Lung (tissue), 12 donors: ENCODE results near the gene CYP27B1. TPM values are rescaled to one million over a fixed set of nuclear protein-coding genes. Genes with fewer than 3 reads are reported as not detected.

Experiments
- ATAC-seq: fragments of 200-7000 bp; cut with Tn5 transposase; one replicate; pipeline ENCODE4 v1.9.1; 2020; ENCODE audit warnings: moderate number of reproducible peaks; ENCODE audit not compliant: insufficient read depth, low FRiP score
- DNase-seq, 3 donors: peaks; one replicate each; pipeline ENCODE4 v3.0.0-alpha.2; 2013 to 2017
- H3K27ac ChIP-seq, 2 donors: one replicate each; pipeline ENCODE4 v1.5.1; 2013; ENCODE audit warnings: mild to moderate bottlenecking in 2 of 2, moderate library complexity in 2 of 2, control low read depth in 1 of 2, inconsistent platforms in 1 of 2, low read depth in 1 of 2, low read length in 1 of 2
- H3K27me3 ChIP-seq, 3 donors: one replicate each; pipeline ENCODE4 v1.5.1; 2013; ENCODE audit warnings: low read length in 2 of 3; ENCODE audit not compliant: control insufficient read depth in 3 of 3, insufficient read depth in 3 of 3
- H3K36me3 ChIP-seq, 4 donors: one replicate each; pipeline ENCODE4 v1.5.1; 2013; ENCODE audit warnings: low read length in 4 of 4, mild to moderate bottlenecking in 1 of 4, moderate library complexity in 1 of 4; ENCODE audit not compliant: control insufficient read depth in 4 of 4, insufficient read depth in 4 of 4
- H3K4me1 ChIP-seq, 5 donors: one replicate each; pipeline ENCODE4 v1.5.1; 2013; ENCODE audit warnings: low read length in 5 of 5, mild to moderate bottlenecking in 2 of 5, moderate library complexity in 1 of 5; ENCODE audit not compliant: control insufficient read depth in 5 of 5, insufficient read depth in 5 of 5
- H3K4me3 ChIP-seq: one replicate; pipeline ENCODE4 v1.5.1; 2013; ENCODE audit warnings: mild to moderate bottlenecking, control low read depth, moderate library complexity
- H3K9ac ChIP-seq, 2 donors: one replicate each; pipeline ENCODE4 v1.5.1; 2013; ENCODE audit warnings: low read length in 2 of 2, control low read depth in 1 of 2; ENCODE audit not compliant: insufficient read depth in 1 of 2
- H3K9me3 ChIP-seq, 4 donors: one replicate each; pipeline ENCODE4 v1.5.1; 2013; ENCODE audit warnings: low read length in 3 of 4, mild to moderate bottlenecking in 1 of 4, moderate library complexity in 1 of 4; ENCODE audit not compliant: control insufficient read depth in 4 of 4, insufficient read depth in 3 of 4
- CTCF ChIP-seq: IDR thresholded peaks from 2 replicates; pipeline ENCODE4 v1.5.1; 2012; ENCODE audit warnings: mild to moderate bottlenecking; ENCODE audit errors: control extremely low read depth, extremely low read depth
- WGBS, 2 donors: extraction: QIAGEN DNeasy Blood & Tissue Kit; methylation state at CpG; one replicate each; pipeline ENCODE4 v1.1.7; 2013; 5-methylcytosine and 5-hydroxymethylcytosine counted together
- polyA plus RNA-seq, 2 donors: library from polyadenylated mRNA; stranded (reverse); fragments of 200-250 nt; gene quantifications; one replicate each; pipeline ENCODE4 v1.2.1, GENCODE V29; 2013
- total RNA-seq, 2 donors: library from RNA; depleted of rRNA in 1 of 2; stranded (reverse); fragments of >200 nt in 1 of 2; gene quantifications; one replicate each; pipeline ENCODE4 v1.2.1, GENCODE V29; 2014 to 2021
- donor health status: control.
- donor health status: control.
- donor health status: Bipolar disorder and iron deficiency.
- donor health status: healthy.
- donor health status: DM: yes; HTN: yes; CAD: no.

Gene CYP27B1
- total and polyA plus RNA-seq, 4 donors = 1.7 to 5.8 (median 3.6) TPM

DNA sequence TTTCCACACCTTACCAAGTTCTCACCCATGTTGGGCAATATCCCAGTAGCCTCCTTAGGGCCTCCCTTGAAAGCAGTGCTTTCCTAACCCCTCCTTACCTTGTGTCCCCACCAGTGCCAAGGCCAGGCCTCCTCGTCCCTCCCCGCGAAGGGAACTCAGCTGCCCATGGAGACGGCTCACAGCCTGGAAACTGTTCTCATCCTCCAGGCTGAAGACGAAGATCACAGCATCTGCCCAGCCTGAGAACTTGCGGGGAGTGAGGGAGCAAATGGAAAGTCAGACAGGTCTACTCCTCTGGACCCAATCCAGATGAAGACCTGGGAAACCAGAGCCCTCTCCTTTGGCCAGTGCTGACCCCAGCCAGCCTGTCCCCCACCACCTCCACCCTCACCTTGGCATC, 33.0 kb downstream of the CYP27B1 start:
- Histone ChIP-seq H3K27ac (no peak overlapping the region), H3K36me3 (peaks cover 0 to 2% (median 0%) of the 10 kb centered on the region in 4 donors), H3K4me1 (peaks cover 0 to 9% (median 6%) of the 10 kb centered on the region in 5 donors), H3K4me3 (no peak overlapping the region), H3K9me3 (no peaks in the 10 kb centered on the region), H3K9ac (no peak overlapping the region), H3K27me3 (peaks cover 0 to 77% (median 67%) of the 10 kb centered on the region in 3 donors)
- no peak for TF ChIP-seq CTCF
- no peak for DNase-seq
- no peak for ATAC-seq
- WGBS, 2 donors = 85 to 87% methylated on average over 6 of the region's 6 CpGs

DNA sequence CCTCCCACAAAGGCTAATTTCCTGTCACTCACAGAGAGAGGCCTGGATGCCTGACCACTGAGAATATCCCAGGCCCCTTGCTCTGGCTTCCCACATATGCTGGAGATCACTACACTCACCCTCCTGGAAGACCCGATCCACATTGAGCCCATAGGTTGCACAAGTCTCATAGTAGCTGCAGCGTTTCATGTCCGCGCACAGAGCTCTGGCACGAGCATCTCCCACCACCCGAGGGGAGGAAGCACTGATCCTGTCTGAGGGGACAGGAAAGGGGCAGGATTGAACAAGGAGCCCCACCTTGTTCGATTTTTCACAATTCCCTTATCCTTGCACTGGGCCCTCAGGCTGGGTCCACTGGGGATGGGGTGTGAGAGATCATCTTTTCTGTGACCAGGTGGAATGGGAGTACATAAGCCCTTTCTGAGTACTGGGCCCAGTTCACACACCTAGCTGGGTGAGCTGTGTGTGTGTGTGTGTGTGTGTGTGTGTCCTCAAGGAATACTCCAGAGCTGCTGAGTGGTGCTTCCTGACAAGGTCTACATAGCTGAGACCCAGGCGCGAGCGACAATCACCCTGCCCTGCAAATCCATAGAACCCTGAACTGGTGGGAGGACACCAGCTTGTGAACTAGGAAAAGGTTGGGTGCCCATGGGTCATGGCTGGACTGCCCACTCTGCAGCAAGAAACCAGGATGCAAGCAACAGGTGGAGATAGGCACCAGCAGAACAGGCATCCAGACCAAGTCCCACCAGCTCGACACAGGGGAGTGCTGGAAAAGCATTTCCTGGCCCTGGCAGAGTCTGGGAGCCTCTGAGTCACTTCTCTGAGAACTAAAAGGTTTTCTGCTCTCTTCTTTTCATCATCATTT, 33.9 kb downstream of the CYP27B1 start:
- WGBS, 2 donors = 77 to 84% methylated on average over 11 of the region's 11 CpGs
- no peak overlapping the region for H3K4me3 ChIP-seq
- H3K9ac ChIP-seq = no peak overlapping the region
- TF ChIP-seq CTCF = no peak
- ATAC-seq = no peak
- DNase-seq = no peak
- H3K27ac ChIP-seq = no peak overlapping the region
- H3K36me3 ChIP-seq = peaks cover 0 to 2% (median 0%) of the 10 kb centered on the region in 4 donors
- peaks cover 0 to 78% (median 66%) of the 10 kb centered on the region in 3 donors for H3K27me3 ChIP-seq
- no peaks in the 10 kb centered on the region for H3K9me3 ChIP-seq
- H3K4me1 ChIP-seq = peaks cover 0 to 9% (median under 1%) of the 10 kb centered on the region in 5 donors

- Histone ChIP-seq H3K27ac (no peak overlapping the region), H3K27me3 (peaks cover 0 to 83% (median 68%) of the 10 kb centered on the region in 3 donors), H3K9ac (no peak overlapping the region), H3K4me1 (peaks cover 0 to 6% (median 0%) of the 10 kb centered on the region in 5 donors), H3K36me3 (peaks cover 0 to 7% (median 0%) of the 10 kb centered on the region in 4 donors), H3K4me3 (no peak overlapping the region), H3K9me3 (no peaks in the 10 kb centered on the region)
- DNase-seq = no peak
- WGBS, 2 donors = 80 to 84% methylated on average over 4 of the region's 4 CpGs
- no peak for TF ChIP-seq CTCF
- no peak for ATAC-seq
Measured at GRCh38 chr12:57732270-57732669, 34.6 kb downstream of the CYP27B1 start.
